Heart left ventricle (tissue), 13 donors: ENCODE data around the gene LYSMD3.

ENCODE experiments used
- CTCF ChIP-seq, 12 donors: fragments of 200-600 bp; sonication (generic) in 4 of 12; IDR thresholded peaks; one replicate each; pipeline versions ENCODE4 v1.5.0 to v1.8.0; 2018 to 2022; ENCODE audit warnings: antibody characterized with exemption in 12 of 12, mild to moderate bottlenecking in 5 of 12
- POLR2A ChIP-seq, 2 donors: fragments of 450-650 bp; IDR thresholded peaks; one replicate each; pipeline ENCODE4 v1.6.1; 2017; ENCODE audit warnings: antibody characterized with exemption in 2 of 2, mild to moderate bottlenecking in 2 of 2, moderate library complexity in 2 of 2
- donor health status: ischemic (EF 13 %, LVEDD 7.1; RV severe dilation, severe dysfunction).
- donor health status: DM: no; HTN: yes; CAD: no.
- donor health status: DM: no; HTN: no; CAD: no.
- donor health status: ischemic (EF 25% LVEDD 6.9; RV normal size, moderate dysfunction).
- donor health status: ischemic (EF 25% LVEDD 5.7; RV mildly dilated, moderate dysfunction).
- donor health status: ischemic (EF 35%, LVEDD 5.7; RV mildly dilated, moderate dysfunction).
- donor health status: nonischemic (EF 11% LVEDD 7.7; RV severe dilation, severe dysfunction).
- donor health status: DM: yes; HTN: yes; CAD: no.
- donor health status: PGD.
- donor health status: ischemic (EF 29% LVEDD 5.4; RV normal size, mild dysfunction).
- donor health status: nonischemic (EF 23%, LVEDD 6.1; RV moderate dilation, normal function).

- TF ChIP-seq CTCF (IDR thresholded peaks at IDR 0.05) (no peak), POLR2A (IDR thresholded peaks at IDR 0.05) (no peak)
Measured at GRCh38 chr5:90530736-90531487, 1.5 kb upstream of the LYSMD3 start.
